ENCODE results near the gene IQCM.

Gene IQCM

DNA sequence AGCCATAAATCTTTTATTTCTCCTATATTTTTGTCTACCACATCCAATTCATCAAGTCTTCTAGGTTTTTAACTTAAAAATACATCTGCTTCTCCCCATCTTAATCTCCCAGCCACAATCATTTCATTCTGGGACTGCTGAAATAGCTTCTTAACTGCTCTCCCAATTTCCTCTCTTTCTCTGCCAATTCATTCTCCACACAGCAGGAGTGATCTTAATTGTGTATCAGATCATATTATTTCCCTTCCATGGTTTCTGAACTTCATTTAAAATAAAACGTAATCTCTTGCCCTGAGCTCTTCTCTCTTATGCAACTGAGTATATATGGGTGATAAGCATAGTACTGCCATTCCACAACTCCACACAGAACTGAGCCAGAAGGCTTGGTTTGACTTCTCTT lies 69.4 kb downstream of the IQCM start:
- Mint-ChIP-seq H3K4me3 (no peak overlapping the region), H3K27me3 (no peaks in the 10 kb centered on the region), H3K9me3 (ENCODE audit: low read depth) (no peaks in the 10 kb centered on the region), H3K27ac (no peak overlapping the region), H3K36me3 (no peaks in the 10 kb centered on the region), H3K4me1 (ENCODE audit: low read depth) (no peaks in the 10 kb centered on the region)

DNA sequence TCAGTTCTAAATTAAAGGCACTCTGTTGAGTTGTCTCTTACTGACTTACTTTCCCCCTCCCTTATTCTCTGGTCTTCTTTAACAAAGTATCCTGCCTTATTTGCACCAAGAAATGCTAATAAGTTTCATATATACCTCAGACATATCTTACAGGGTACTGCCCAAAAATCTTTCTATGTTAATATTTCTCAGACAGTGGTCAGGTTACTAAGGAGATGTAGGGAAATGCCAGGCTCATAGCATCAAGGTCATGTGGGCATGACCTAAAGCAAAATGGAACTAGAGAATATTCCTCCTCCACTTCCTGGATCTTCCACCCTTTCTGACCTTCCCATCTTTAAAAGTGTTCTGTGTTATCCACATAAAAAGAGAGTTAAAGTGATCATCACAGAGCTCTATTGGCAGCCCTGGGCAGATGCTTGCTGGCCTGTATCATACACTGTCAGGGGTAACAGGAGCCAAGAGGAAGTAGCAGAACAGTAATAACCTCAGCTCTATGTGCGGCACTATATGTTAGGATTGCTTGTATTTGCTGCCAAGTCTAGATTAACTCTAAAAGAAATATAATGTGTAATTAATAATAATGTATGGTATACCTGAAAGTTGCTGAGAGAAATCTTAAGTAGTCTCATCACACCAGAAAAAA lies 74.3 kb downstream of the IQCM start:
- no peaks in the 10 kb centered on the region for H3K4me1 Mint-ChIP-seq (ENCODE audit: low read depth)
- no peaks in the 10 kb centered on the region for H3K27me3 Mint-ChIP-seq
- no peak overlapping the region for H3K4me3 Mint-ChIP-seq
- H3K27ac Mint-ChIP-seq: no peak overlapping the region
- H3K36me3 Mint-ChIP-seq: no peaks in the 10 kb centered on the region
- H3K9me3 Mint-ChIP-seq (ENCODE audit: low read depth): no peaks in the 10 kb centered on the region

DNA sequence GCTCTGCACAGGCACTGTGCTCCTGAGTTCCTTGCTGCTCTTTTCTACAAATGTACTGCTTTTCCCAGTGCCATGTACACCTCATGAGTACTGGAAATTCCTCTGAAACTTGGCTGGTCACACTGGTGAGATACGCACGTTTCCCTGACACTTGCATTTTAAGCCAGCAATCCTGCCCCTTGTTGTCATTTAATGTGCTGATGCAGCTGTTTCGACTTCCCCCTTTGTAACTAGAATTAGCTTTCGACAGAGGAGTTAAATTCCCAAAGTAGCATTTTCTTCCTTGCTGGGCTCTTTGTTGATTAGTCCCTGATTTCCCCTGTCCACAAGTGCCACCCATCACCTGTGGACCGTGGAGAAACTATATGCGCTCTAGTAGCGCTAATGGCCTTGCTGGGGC lies 77.5 kb downstream of the IQCM start:
- Mint-ChIP-seq H3K9me3 (ENCODE audit: low read depth) (no peaks in the 10 kb centered on the region), H3K27ac (no peak overlapping the region), H3K36me3 (no peaks in the 10 kb centered on the region), H3K27me3 (no peaks in the 10 kb centered on the region), H3K4me3 (no peak overlapping the region), H3K4me1 (ENCODE audit: low read depth) (no peaks in the 10 kb centered on the region)

DNA sequence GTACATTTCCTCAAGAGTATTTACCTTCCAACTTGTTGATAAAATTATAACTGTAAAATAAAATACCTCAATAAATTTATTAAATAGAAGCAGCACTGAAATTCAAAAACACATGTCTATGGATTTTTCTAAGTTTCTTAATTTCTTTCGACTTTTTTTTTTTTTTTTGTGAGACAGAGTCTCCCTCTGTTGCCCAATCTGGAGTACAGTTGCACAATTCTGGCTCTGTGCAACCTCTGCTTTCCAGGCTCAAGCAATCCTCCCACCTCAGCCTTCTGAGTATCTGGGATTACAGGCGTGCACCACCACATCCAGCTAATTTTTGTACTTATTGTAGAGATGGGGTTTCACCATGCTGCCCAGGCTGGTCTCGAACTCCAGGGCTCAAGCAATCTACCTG lies 79.8 kb downstream of the IQCM start:
- no peaks in the 10 kb centered on the region for H3K4me1 Mint-ChIP-seq (ENCODE audit: low read depth)
- no peaks in the 10 kb centered on the region for H3K9me3 Mint-ChIP-seq (ENCODE audit: low read depth)
- no peak overlapping the region for H3K27ac Mint-ChIP-seq
- no peaks in the 10 kb centered on the region for H3K27me3 Mint-ChIP-seq
- H3K4me3 Mint-ChIP-seq: no peak overlapping the region
- H3K36me3 Mint-ChIP-seq: no peaks in the 10 kb centered on the region

DNA sequence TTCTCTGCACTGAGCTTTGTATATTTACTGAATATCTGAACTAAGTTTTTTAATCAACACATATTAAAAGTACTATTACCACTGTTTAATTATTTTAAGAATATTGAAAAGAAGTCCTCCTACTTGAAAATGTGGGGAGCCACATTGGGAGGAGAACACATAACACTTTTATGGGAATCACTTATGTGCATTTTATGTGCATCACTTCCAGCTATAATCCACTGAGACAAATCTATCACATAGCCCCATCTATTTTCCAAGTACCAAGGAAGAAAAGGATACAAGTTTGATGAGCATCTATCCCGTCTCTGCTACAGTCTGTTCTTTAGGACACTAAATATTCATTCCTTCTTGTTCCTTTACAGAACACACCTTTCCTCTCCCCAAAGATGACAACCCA lies 87.2 kb downstream of the IQCM start:
- Mint-ChIP-seq H3K4me3 (no peak overlapping the region), H3K27me3 (no peaks in the 10 kb centered on the region), H3K27ac (no peak overlapping the region), H3K9me3 (ENCODE audit: low read depth) (no peaks in the 10 kb centered on the region), H3K4me1 (ENCODE audit: low read depth) (no peaks in the 10 kb centered on the region), H3K36me3 (no peaks in the 10 kb centered on the region)

DNA sequence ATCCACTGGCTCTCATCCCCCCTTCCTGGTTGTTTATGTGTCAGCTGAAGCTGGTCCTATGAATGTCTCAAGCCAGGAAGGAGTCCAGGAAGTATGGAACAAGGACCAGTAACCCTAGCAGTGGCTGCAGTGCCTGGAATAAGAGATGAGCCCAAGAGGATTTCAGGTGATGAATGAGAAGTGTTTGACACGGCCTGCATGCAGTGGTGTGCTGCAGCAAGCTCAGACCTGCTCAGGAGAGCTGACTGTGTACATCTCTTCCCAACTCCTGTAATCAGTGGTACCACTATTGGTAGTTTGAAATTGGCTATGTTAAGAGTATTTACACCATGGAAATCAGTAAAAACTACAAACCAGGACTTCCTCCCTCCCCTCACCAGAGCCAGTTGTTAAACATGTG lies 88.0 kb downstream of the IQCM start:
- Mint-ChIP-seq H3K9me3 (ENCODE audit: low read depth) (peaks cover 5% of the 10 kb centered on the region), H3K27me3 (no peaks in the 10 kb centered on the region), H3K4me3 (no peak overlapping the region), H3K36me3 (no peaks in the 10 kb centered on the region), H3K4me1 (ENCODE audit: low read depth) (no peaks in the 10 kb centered on the region), H3K27ac (no peak overlapping the region)

DNA sequence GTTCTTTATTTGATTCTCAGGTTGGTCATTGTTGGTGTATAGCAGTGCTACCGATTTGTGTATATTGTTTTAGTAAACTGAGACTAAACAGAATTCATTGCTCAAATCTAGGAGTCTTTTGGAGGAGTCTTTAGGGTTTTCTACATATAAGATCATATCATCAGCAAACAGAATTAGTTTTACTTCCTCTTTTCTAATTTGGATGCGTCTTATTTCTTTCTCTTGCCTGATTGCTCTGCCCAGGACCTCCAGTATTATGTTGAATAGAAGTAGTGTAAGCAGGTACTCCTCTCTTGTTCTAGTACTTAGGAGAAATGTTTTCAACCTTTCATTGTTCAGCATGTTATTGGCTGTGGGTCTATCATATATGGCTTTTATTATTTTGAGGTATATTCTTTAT lies 92.6 kb downstream of the IQCM start:
- H3K4me3 Mint-ChIP-seq: no peak overlapping the region
- peaks cover 20% of the 10 kb centered on the region for H3K9me3 Mint-ChIP-seq (ENCODE audit: low read depth)
- H3K27me3 Mint-ChIP-seq: no peaks in the 10 kb centered on the region
- no peak overlapping the region for H3K27ac Mint-ChIP-seq
- H3K36me3 Mint-ChIP-seq: no peaks in the 10 kb centered on the region
- H3K4me1 Mint-ChIP-seq (ENCODE audit: low read depth): no peaks in the 10 kb centered on the region

DNA sequence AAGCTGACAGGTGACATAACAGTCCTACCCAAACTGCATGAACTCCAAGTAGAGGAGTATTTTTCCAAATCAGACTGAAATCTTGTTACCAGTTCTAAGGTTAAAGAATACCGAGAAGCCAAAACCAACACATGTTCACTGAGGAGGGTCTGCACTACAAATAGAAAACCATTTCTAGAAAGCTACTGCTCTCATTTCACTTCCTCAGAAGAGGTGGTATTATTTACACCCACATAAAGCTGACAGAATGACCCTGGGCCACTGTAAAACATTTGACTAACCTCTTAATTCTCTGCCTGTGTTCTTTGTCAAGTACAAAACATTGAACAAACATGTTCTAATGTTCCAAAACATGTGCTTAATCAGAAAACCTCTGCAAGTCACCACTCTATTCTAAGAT lies 95.8 kb downstream of the IQCM start:
- H3K36me3 Mint-ChIP-seq: no peaks in the 10 kb centered on the region
- peaks cover 20% of the 10 kb centered on the region for H3K9me3 Mint-ChIP-seq (ENCODE audit: low read depth)
- H3K4me1 Mint-ChIP-seq (ENCODE audit: low read depth): no peaks in the 10 kb centered on the region
- H3K27ac Mint-ChIP-seq: no peak overlapping the region
- no peaks in the 10 kb centered on the region for H3K27me3 Mint-ChIP-seq
- no peak overlapping the region for H3K4me3 Mint-ChIP-seq

DNA sequence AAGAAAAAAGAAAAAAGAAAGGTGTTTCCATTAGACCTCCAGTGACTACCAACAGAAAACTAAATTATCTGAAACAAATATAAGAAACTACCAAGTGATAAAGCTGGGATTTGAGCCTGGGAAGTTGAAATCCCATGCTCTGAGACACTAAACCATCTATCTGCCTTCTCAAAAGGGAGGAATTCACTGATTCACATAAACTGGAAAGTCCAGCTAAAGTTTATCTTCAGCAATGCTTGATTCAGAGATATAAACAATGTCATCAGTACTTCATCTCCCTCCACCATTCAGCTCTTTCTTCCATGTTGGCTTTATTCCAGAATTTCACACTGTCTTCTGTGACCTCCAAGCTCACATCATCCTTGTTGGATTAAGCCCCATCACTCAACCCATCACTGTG lies 96.3 kb downstream of the IQCM start:
- H3K27me3 Mint-ChIP-seq: no peaks in the 10 kb centered on the region
- no peak overlapping the region for H3K27ac Mint-ChIP-seq
- no peaks in the 10 kb centered on the region for H3K4me1 Mint-ChIP-seq (ENCODE audit: low read depth)
- peaks cover 20% of the 10 kb centered on the region for H3K9me3 Mint-ChIP-seq (ENCODE audit: low read depth)
- no peak overlapping the region for H3K4me3 Mint-ChIP-seq
- H3K36me3 Mint-ChIP-seq: no peaks in the 10 kb centered on the region

DNA sequence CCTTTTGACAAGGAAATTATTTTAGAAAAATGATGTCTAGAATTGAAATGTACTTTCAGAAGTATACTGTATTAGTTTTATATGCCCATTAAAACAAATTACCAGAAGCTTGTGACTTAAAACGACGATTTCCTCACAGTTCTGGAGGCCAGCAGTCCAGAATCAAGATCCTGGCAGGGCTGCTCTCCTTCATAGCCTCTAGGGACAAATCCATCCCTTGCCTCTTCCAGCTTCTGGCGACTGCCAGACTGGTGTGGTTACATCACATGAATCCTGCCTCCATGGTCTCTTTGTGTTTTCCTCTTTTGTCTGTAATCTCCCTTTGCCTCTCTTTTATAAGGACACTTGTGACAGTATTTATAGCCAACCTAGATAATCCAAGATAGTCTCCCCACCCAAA lies 97.1 kb downstream of the IQCM start:
- no peaks in the 10 kb centered on the region for H3K27me3 Mint-ChIP-seq
- no peaks in the 10 kb centered on the region for H3K4me1 Mint-ChIP-seq (ENCODE audit: low read depth)
- H3K9me3 Mint-ChIP-seq (ENCODE audit: low read depth): peaks cover 20% of the 10 kb centered on the region
- no peak overlapping the region for H3K4me3 Mint-ChIP-seq
- no peaks in the 10 kb centered on the region for H3K36me3 Mint-ChIP-seq
- H3K27ac Mint-ChIP-seq: no peak overlapping the region

DNA sequence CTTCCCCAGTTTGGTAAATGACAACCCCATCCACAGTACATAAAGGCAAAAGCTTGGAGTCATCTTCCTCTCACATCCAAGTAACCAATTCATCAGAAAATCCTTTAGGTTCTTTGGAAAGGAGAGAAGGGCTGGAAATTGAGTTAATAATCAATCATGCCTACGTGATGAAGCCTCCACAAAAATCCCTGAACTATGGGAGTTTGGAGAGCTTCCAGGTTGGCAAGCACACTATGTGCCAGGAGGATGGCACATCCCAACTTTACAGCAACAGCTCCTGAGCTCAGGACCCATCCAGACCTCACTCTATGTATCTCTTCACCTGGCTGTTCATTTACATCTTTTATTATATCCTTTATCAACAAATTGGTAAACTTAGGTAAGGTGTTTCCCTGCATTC lies 98.9 kb downstream of the IQCM start:
- Mint-ChIP-seq H3K27me3 (no peaks in the 10 kb centered on the region), H3K4me1 (ENCODE audit: low read depth) (no peaks in the 10 kb centered on the region), H3K9me3 (ENCODE audit: low read depth) (peaks cover 11% of the 10 kb centered on the region), H3K36me3 (no peaks in the 10 kb centered on the region), H3K27ac (no peak overlapping the region), H3K4me3 (no peak overlapping the region)

DNA sequence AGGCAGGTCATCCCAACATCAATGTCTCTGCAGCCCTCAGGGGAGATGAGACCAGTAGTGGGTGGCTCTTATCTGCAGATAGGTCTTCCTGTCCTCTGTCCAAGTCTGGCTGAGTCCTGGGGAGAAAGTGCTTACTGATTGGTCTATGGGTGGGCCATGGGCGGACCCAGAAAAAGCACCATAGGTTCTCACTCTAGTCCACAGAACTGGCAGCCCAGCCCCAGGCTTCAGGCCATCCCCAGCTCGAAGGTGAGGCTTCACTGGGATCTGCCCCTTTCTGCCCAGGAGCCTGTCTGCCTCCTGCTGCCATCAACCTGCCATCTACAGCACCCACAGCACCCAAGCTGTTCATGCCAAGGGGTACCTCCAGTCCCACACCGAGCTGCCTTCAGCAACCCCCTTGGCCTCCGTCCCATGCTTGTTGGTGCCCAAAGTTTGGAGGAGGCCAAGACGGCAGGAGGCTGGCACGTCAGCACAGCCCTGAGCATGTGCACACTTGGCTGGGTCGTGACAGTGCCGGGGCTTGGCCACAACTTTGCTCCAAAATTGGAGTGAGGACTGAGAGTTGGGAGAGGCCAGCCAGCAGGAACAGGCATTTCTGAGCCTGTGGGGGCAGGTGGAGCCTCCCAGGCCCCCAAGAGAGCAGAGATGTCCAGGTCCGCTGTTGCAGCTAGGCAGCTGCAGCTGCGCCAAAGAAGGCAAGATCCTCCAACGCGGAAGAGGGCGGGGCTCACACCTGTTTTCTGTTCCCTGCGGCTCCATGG lies 99.6 kb downstream of the IQCM start:
- no peaks in the 10 kb centered on the region for H3K27me3 Mint-ChIP-seq
- no peak overlapping the region for H3K27ac Mint-ChIP-seq
- peaks cover 8% of the 10 kb centered on the region for H3K9me3 Mint-ChIP-seq (ENCODE audit: low read depth)
- H3K4me3 Mint-ChIP-seq: no peak overlapping the region
- no peaks in the 10 kb centered on the region for H3K4me1 Mint-ChIP-seq (ENCODE audit: low read depth)
- no peaks in the 10 kb centered on the region for H3K36me3 Mint-ChIP-seq

DNA sequence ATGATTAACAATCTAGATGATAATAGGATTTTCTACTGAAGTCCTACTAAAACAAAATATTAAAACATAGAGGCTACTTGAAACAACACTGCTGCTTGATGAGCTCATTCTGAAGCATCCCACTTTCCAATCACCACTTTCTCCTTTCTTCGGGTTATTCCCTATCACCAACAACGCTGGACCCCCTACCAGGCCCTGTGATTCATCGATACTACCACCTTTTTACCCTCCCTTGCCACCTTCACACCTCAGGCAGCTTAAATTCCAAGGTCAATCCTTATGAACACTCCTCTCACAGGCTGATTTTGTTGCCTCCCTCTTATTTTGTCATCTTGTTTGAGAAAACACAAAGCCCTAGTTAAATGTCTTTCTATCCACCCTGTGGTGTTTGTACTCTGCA lies 102.6 kb downstream of the IQCM start:
- H3K36me3 Mint-ChIP-seq: no peaks in the 10 kb centered on the region
- no peaks in the 10 kb centered on the region for H3K27me3 Mint-ChIP-seq
- H3K4me3 Mint-ChIP-seq: no peak overlapping the region
- H3K9me3 Mint-ChIP-seq (ENCODE audit: low read depth): no peaks in the 10 kb centered on the region
- no peaks in the 10 kb centered on the region for H3K4me1 Mint-ChIP-seq (ENCODE audit: low read depth)
- no peak overlapping the region for H3K27ac Mint-ChIP-seq

DNA sequence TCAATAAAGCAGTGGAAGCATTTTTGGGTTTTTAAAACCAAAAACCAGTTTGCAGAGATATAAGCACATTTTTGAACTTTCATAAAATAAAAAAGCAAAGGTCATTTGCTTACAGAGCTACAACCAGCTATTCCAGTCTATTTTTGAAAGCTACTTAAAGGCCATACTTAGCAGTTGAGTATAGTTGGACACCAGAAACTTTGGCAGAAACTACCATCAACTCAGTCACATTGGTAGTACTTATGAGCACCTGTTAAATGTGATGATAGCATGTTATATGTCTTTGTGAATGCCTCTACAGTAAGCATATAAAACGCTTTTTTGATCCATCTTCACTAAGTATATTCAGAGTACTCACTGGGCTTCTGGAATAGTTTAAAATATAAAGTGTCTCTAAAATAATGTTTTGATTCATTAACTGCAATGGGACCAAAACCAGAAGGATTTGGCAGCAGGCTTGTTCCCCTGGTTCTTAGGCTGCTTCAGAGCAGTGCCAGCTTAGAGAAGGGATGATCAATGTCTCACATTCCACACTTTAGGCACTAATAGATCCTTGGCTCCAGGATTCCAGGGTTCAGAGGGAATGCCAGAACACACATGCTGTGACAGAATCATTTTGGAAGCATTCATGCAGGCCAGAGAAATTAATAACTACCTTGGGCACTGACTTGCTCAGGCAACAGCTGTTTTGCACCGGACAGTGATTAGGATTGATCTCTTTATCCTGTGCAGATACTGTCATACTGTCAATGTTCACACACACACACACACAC lies 103.9 kb downstream of the IQCM start:
- no peaks in the 10 kb centered on the region for H3K9me3 Mint-ChIP-seq (ENCODE audit: low read depth)
- H3K36me3 Mint-ChIP-seq: no peaks in the 10 kb centered on the region
- H3K4me1 Mint-ChIP-seq (ENCODE audit: low read depth): no peaks in the 10 kb centered on the region

DNA sequence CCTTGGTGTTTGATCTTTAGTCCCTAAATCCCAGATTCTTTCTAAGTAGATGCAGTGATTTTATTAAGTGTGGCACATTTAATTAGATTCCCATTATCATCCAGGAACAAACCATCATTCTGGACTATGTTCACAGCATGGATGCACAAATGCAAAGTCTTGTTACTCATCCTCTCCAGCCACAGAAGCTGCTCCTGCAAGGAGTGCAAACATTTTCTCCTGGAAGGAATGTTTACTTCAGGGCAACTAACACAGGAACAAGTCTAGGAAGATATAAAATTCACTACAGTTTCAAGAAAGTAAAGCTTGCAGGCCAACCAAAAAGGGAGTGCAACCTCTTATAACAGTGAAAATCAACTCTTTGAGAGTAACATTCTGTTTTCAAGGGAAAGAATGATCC lies 106.0 kb downstream of the IQCM start:
- Mint-ChIP-seq H3K27ac (no peak overlapping the region), H3K36me3 (no peaks in the 10 kb centered on the region), H3K4me1 (ENCODE audit: low read depth) (no peaks in the 10 kb centered on the region), H3K4me3 (no peak overlapping the region), H3K27me3 (no peaks in the 10 kb centered on the region), H3K9me3 (ENCODE audit: low read depth) (no peaks in the 10 kb centered on the region)

More for the DNA sequence above, 103.9 kb downstream of the IQCM start:
- Mint-ChIP-seq H3K4me3 (no peak overlapping the region), H3K27ac (no peak overlapping the region), H3K27me3 (no peaks in the 10 kb centered on the region)

All from activated naive CD8-positive, alpha-beta T cell (primary cell).